Activated naive CD4-positive, alpha-beta T cell treated with anti-CD3 and anti-CD28 coated beads, Interleukin-2, amount 50 U/mL, for 24 hours (primary cell): ENCODE data around the gene OXTR.

Experiments used
- H3K27ac Mint-ChIP-seq: one replicate; pipeline ENCODE4 v1.8.0; 2021; ENCODE audit warnings: mild to moderate bottlenecking, mixed read lengths
- H3K27me3 Mint-ChIP-seq: one replicate; pipeline ENCODE4 v1.8.0; 2021; ENCODE audit warnings: mixed read lengths
- H3K36me3 Mint-ChIP-seq: one replicate; pipeline ENCODE4 v1.8.0; 2021; ENCODE audit warnings: mixed read lengths
- H3K4me1 Mint-ChIP-seq: one replicate; pipeline ENCODE4 v1.8.0; 2021; ENCODE audit warnings: mixed read lengths
- H3K4me3 Mint-ChIP-seq: one replicate; pipeline ENCODE4 v1.8.0; 2021; ENCODE audit warnings: mild to moderate bottlenecking, mixed read lengths
- H3K9me3 Mint-ChIP-seq: one replicate; pipeline ENCODE4 v1.8.0; 2021; ENCODE audit warnings: mixed read lengths

Gene OXTR

GRCh38 chr3:8757551-8758518, 11.6 kb downstream of the OXTR start:
- H3K9me3 Mint-ChIP-seq: no peaks in the 10 kb centered on the region
- no peaks in the 10 kb centered on the region for H3K36me3 Mint-ChIP-seq
- H3K4me1 Mint-ChIP-seq: no peaks in the 10 kb centered on the region
- no peaks in the 10 kb centered on the region for H3K27me3 Mint-ChIP-seq
- no peak overlapping the region for H3K27ac Mint-ChIP-seq
- no peak overlapping the region for H3K4me3 Mint-ChIP-seq

DNA sequence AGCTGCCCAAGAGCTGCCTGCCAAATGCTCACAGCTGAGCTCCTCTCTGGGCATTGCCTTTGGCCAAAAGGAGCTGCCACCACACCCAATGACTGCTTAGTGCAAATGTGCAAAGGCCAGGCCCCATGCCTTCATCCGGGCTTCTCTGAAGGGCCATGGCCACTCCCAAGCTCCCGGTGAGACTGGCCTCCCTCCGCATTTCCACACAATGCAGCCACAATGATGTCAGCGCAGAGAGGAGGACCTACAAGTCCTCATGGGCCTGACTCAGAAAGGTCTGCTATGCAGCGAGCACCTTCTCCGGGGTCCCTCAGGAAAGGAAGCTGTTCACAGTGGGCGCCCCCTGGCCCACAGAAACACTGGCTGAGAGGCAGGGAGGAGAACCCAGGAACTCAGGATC, 12.7 kb downstream of the OXTR start:
- no peak overlapping the region for H3K4me3 Mint-ChIP-seq
- no peaks in the 10 kb centered on the region for H3K4me1 Mint-ChIP-seq
- no peaks in the 10 kb centered on the region for H3K27me3 Mint-ChIP-seq
- H3K27ac Mint-ChIP-seq: no peak overlapping the region
- H3K36me3 Mint-ChIP-seq: no peaks in the 10 kb centered on the region
- no peaks in the 10 kb centered on the region for H3K9me3 Mint-ChIP-seq

DNA sequence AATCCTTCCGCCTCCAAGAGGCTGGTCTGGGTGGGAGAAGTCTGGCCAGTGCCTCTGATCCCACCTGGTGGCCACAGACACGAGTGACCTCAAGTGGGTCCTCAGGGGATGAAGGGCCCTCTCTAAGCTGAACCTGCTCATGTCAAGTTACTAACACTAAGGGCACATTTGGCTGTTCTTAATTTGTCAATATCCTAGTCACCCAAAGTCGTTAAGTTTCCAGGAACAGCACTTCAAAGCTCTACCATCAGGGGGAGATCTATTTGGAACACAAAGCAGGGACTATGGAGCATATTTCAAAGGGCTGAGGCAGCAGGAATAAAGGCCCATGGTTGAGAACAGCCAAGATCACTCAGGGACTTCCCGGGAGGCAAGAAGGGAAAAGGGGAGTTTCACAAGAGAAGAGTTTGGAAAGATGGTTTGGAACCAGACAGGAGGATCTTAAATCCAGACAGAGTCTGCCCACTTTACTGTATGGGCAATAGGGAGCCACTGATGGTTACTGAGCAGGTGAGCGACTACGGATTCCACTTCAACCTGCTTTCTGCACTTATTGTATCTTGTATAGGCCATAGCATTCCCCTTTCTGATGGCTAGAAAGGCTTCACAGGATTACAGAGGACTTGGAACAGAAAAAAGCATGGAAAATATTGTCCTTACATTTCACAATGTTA, 13.7 kb downstream of the OXTR start:
- Mint-ChIP-seq H3K4me3 (no peak overlapping the region), H3K9me3 (no peaks in the 10 kb centered on the region), H3K4me1 (no peaks in the 10 kb centered on the region), H3K27ac (no peak overlapping the region), H3K36me3 (no peaks in the 10 kb centered on the region), H3K27me3 (no peaks in the 10 kb centered on the region)

DNA sequence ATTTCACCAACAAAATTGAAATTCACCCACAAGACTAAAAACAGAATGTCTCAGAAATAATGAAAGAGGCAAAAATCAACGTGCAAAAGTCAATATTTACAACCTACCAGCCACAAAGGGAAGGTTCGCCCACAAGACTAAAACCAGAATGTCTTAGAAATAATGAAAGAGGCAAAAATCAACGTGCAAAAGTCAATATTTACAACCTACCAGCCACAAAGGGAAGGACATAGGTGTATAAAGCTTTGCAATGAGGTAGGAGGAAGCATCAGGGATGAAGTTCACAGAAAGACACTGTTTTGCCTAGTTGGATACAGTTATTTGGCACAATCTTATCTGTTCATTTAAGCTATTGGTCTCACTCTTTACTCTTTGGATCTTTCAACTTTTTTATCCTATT, 14.3 kb downstream of the OXTR start:
- no peaks in the 10 kb centered on the region for H3K36me3 Mint-ChIP-seq

DNA sequence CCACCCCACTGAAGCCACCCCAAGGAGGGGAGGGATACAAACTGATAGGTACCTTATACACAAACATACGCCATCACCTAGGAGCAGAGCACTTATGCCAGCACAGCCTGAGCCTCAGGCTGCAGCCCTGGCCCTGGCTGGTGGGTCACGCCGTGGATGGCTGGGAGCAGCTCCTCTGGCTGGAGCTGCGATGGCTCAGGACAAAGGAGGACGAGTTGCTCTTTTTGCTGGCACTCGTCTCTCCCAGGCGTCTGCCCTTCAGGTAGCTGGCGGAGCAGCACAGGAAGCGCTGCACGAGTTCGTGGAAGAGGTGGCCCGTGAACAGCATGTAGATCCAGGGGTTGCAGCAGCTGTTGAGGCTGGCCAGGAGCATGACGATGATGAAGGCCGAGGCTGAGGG, 16.6 kb downstream of the OXTR start:
- Mint-ChIP-seq H3K36me3 (no peaks in the 10 kb centered on the region), H3K27me3 (no peaks in the 10 kb centered on the region), H3K9me3 (no peaks in the 10 kb centered on the region), H3K4me3 (no peak overlapping the region), H3K27ac (no peak overlapping the region), H3K4me1 (no peaks in the 10 kb centered on the region)

More for the DNA sequence above, 14.3 kb downstream of the OXTR start:
- Mint-ChIP-seq H3K4me1 (no peaks in the 10 kb centered on the region), H3K27ac (no peak overlapping the region), H3K4me3 (no peak overlapping the region), H3K9me3 (no peaks in the 10 kb centered on the region), H3K27me3 (no peaks in the 10 kb centered on the region)

DNA sequence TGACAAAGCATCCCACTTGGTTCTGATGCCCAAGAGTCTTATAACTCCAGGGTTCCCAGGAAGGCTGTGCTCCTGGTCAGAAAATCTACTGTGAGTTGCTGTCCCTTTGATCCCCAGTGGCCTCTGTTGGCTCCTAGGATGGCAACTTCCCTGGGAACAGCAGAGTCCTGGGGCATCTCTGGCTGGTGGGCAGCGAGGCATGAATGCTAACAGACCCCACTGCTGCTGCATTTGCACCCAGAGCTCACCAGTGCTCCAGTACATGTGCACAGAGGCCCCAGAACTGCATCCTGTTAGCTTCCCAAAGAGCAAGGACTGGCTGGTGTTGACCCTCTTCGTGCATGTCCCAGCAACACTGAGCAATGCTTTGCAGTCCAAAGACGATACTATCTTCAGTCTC, 20.1 kb downstream of the OXTR start:
- Mint-ChIP-seq H3K27me3 (no peaks in the 10 kb centered on the region), H3K9me3 (no peaks in the 10 kb centered on the region)

GRCh38 chr3:8746780-8747345, 22.6 kb downstream of the OXTR start:
- peaks cover 2% of the 10 kb centered on the region for H3K27me3 Mint-ChIP-seq
- no peaks in the 10 kb centered on the region for H3K4me1 Mint-ChIP-seq
- H3K27ac Mint-ChIP-seq: no peak overlapping the region
- no peak overlapping the region for H3K4me3 Mint-ChIP-seq
- no peaks in the 10 kb centered on the region for H3K36me3 Mint-ChIP-seq
- no peaks in the 10 kb centered on the region for H3K9me3 Mint-ChIP-seq

More for the DNA sequence above, 20.1 kb downstream of the OXTR start:
- Mint-ChIP-seq H3K36me3 (no peaks in the 10 kb centered on the region), H3K4me1 (no peaks in the 10 kb centered on the region), H3K27ac (no peak overlapping the region), H3K4me3 (no peak overlapping the region)

DNA sequence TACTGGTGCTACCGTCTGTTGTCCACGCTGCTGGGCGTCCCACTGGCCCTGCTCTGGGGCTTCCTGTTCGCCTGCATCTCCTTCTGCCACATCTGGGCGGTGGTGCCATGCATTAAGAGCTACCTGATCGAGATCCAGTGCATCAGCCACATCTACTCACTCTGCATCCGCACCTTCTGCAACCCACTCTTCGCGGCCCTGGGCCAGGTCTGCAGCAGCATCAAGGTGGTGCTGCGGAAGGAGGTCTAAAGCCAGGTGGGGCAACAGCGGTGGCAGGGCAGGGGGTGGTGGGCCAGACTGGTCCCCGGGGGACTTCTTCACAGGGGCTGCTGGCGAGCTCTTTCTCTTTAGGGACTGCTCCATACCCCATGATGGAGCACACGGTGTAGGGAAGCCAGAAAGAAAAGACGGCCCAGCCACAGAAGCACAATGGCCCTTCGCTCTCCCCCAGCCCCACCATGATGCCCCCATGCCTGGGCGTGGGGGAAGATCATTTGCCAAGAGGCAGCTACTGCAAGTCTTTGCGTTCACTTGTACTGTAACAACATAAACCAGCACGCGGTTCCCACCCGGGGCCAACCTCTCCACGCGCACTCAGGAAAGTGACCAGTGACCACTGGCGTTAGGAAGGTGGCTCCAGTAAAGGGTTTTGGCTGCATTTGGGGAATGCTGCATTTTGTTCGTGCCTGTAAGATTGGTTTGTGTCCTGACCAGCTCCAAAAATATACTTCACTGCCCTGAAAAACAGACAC, 23.6 kb downstream of the OXTR start:
- Mint-ChIP-seq H3K27me3 (peaks cover 4% of the 10 kb centered on the region), H3K27ac (no peak overlapping the region), H3K4me1 (no peaks in the 10 kb centered on the region), H3K4me3 (no peak overlapping the region), H3K36me3 (no peaks in the 10 kb centered on the region), H3K9me3 (no peaks in the 10 kb centered on the region)

DNA sequence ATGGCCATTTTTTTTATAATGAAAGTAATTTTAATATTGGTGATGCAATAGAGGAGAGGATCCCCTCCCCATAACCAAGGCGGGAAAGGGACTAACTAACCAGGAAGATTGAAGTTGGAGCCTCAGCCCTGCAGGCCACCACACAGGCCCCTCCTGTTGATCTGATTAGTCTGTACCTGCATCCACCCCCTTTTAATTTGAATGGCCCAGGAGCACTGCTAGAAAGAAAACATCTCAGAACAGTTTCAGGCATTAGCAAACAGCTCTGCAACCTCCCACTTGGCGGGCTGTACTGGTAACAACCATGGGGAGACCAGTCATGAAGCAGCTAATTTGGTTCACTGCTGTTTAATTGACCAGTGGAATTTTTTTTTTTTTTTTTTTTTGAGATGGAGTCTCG, 25.5 kb downstream of the OXTR start:
- Mint-ChIP-seq H3K27ac (no peak overlapping the region), H3K36me3 (no peaks in the 10 kb centered on the region), H3K4me3 (no peak overlapping the region), H3K4me1 (no peaks in the 10 kb centered on the region), H3K9me3 (no peaks in the 10 kb centered on the region), H3K27me3 (peaks cover 4% of the 10 kb centered on the region)

GRCh38 chr3:8743021-8743601, 26.3 kb downstream of the OXTR start:
- Mint-ChIP-seq H3K27me3 (peaks cover 4% of the 10 kb centered on the region), H3K36me3 (no peaks in the 10 kb centered on the region), H3K27ac (no peak overlapping the region)

GRCh38 chr3:8741581-8742261, 27.7 kb downstream of the OXTR start:
- H3K9me3 Mint-ChIP-seq: no peaks in the 10 kb centered on the region
- no peak overlapping the region for H3K27ac Mint-ChIP-seq
- H3K36me3 Mint-ChIP-seq: no peaks in the 10 kb centered on the region
- no peaks in the 10 kb centered on the region for H3K4me1 Mint-ChIP-seq
- H3K27me3 Mint-ChIP-seq: peaks cover 4% of the 10 kb centered on the region
- no peak overlapping the region for H3K4me3 Mint-ChIP-seq

More at GRCh38 chr3:8743021-8743601, 26.3 kb downstream of the OXTR start:
- Mint-ChIP-seq H3K4me3 (no peak overlapping the region), H3K4me1 (no peaks in the 10 kb centered on the region), H3K9me3 (no peaks in the 10 kb centered on the region)

DNA sequence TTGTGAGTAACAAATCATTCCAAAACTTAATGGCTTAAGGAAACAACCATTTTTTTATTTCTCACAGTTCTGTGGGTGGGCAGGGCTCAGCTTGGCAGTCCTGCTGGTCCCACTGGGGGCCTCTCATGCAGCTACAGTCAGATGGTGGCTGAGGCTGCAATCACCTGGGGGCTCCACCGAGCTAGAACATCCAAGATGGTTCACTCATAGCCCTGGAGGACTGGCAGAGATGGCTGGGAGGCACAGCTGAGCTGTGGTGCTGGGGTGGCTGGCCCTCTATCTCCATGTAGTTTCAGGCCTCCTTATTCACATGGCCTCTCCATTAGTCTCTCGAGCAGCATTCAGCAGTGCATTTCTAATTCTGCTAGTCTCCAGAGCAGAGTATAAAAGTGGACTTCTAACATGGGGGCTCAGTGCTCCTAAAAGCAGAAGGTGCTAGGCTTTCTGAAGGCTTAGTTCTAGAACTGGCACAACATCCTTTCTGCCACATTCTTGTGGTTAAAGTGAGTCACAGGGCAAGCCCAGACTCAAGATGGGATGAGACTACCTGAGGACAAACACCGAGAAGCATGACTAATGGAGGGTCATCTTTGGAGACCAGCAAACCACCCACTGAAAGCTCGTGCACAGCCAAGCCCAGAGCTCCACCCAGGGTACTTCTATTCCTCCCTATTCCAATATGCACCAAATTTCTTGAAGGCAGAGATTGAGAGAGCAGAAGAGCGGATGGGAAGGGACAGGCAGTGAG, 29.5 kb downstream of the OXTR start:
- Mint-ChIP-seq H3K36me3 (no peaks in the 10 kb centered on the region), H3K4me3 (no peak overlapping the region), H3K4me1 (no peaks in the 10 kb centered on the region), H3K27ac (no peak overlapping the region), H3K27me3 (peaks cover 4% of the 10 kb centered on the region), H3K9me3 (no peaks in the 10 kb centered on the region)

GRCh38 chr3:8738639-8739038, 30.8 kb downstream of the OXTR start:
- Mint-ChIP-seq H3K27ac (no peak overlapping the region), H3K36me3 (no peaks in the 10 kb centered on the region), H3K4me1 (no peaks in the 10 kb centered on the region), H3K4me3 (no peak overlapping the region), H3K27me3 (peaks cover 4% of the 10 kb centered on the region), H3K9me3 (no peaks in the 10 kb centered on the region)

- no peaks in the 10 kb centered on the region for H3K9me3 Mint-ChIP-seq
- H3K27me3 Mint-ChIP-seq: peaks cover 4% of the 10 kb centered on the region
- H3K36me3 Mint-ChIP-seq: no peaks in the 10 kb centered on the region
- H3K27ac Mint-ChIP-seq: no peak overlapping the region
- no peak overlapping the region for H3K4me3 Mint-ChIP-seq
- no peaks in the 10 kb centered on the region for H3K4me1 Mint-ChIP-seq
Observed at GRCh38 chr3:8737823-8738222, 31.6 kb downstream of the OXTR start.
